Measurements from ENCODE around the gene ILDR1.

- TF ChIP-seq SPI1 (IDR thresholded peaks at IDR 0.05; ENCODE audit: low read depth, low read length) = no peak
- TF ChIP-seq POLR2AphosphoS5 (IDR thresholded peaks at IDR 0.05; ENCODE audit: low read depth, low read length) = no peak
- TF ChIP-seq POLR2A (IDR thresholded peaks at IDR 0.05; ENCODE audit: low read depth, low read length) = no peak
Measured at GRCh38 chr3:122024800-122025199, 2.8 kb upstream of the ILDR1 start.
